Heart right ventricle (tissue), 16 donors: ENCODE results near the gene BACH1. TPM values are rescaled to one million over a fixed set of nuclear protein-coding genes. Genes with fewer than 3 reads are reported as not detected.

Experiments
- ATAC-seq, 8 donors: fragments of 200-7000 bp; cut with Tn5 transposase; one replicate each; pipeline ENCODE4 v1.9.1; 2020; ENCODE audit warnings: mild to moderate bottlenecking in 8 of 8, moderate library complexity in 8 of 8, moderate number of reproducible peaks in 1 of 8
- DNase-seq, 2 donors: peaks; one replicate each; pipeline ENCODE4 v3.0.0-alpha.2; 2020
- H3K27ac ChIP-seq, 10 donors: fragments of 200-600 bp; sonication (generic) in 2 of 10; one replicate each; pipeline versions ENCODE4 v1.5.0 to v1.8.0; 2020 to 2022; ENCODE audit warnings: mild to moderate bottlenecking in 3 of 10
- H3K27me3 ChIP-seq, 7 donors: fragments of 200-600 bp; one replicate each; pipeline ENCODE4 v1.8.0; 2021 to 2022; ENCODE audit warnings: mild to moderate bottlenecking in 2 of 7
- H3K36me3 ChIP-seq, 9 donors: fragments of 200-600 bp; sonication (generic) in 1 of 9; one replicate each; pipeline versions ENCODE4 v1.5.0 to v1.8.0; 2020 to 2022; ENCODE audit warnings: mild to moderate bottlenecking in 2 of 9
- H3K4me1 ChIP-seq, 9 donors: fragments of 200-600 bp; sonication (generic) in 1 of 9; one replicate each; pipeline versions ENCODE4 v1.5.0 to v1.8.0; 2020 to 2022; ENCODE audit warnings: mild to moderate bottlenecking in 4 of 9
- H3K4me3 ChIP-seq, 10 donors: fragments of 200-600 bp; sonication (generic) in 2 of 10; one replicate each; pipeline versions ENCODE4 v1.5.0 to v1.8.0; 2020 to 2022; ENCODE audit warnings: mild to moderate bottlenecking in 7 of 10, moderate library complexity in 2 of 10
- H3K9me3 ChIP-seq, 11 donors: fragments of 200-600 bp in 10 of 11; sonication (generic) in 2 of 11; one replicate each; pipeline versions ENCODE4 v1.5.0 to v1.8.0; 2013 to 2022; ENCODE audit warnings: mild to moderate bottlenecking in 2 of 11, control low read depth in 1 of 11, moderate library complexity in 1 of 11
- CTCF ChIP-seq, 9 donors: fragments of 200-600 bp; sonication (generic) in 2 of 9; IDR thresholded peaks; one replicate each; pipeline versions ENCODE4 v1.5.0 to v1.8.0; 2021 to 2022; ENCODE audit warnings: antibody characterized with exemption in 9 of 9, mild to moderate bottlenecking in 5 of 9, moderate library complexity in 1 of 9
- WGBS, 2 donors: extraction: QIAGEN DNeasy Blood & Tissue Kit; methylation state at CpG; one replicate each; pipeline ENCODE4 v1.1.7; 2013; ENCODE audit warnings: inconsistent platforms in 1 of 2; 5-methylcytosine and 5-hydroxymethylcytosine counted together
- intact Hi-C, 10 donors: fragments of 100-400 bp; cut with DNase I; formaldehyde crosslinking; loops; one replicate each; pipeline versions ENCODE4 v1.11.1 to v1.14.2; 2022
- polyA plus RNA-seq, 2 donors: library from polyadenylated mRNA; stranded (reverse); fragments of 200-250 nt; gene quantifications; one replicate each; pipeline ENCODE4 v1.2.3, GENCODE V29; 2013
- total RNA-seq, 10 donors: library from RNA; stranded (reverse); fragmentation: NEBNext Ultra II Directional in 3 of 10; extraction: Animal tissue kit (Norgen Biotek cat#: 25700) in 3 of 10; gene quantifications; one replicate each; pipeline versions ENCODE4 v1.2.1 to v1.2.4, GENCODE V29; 2021 to 2023
- donor health status: Arrhythmogenic right ventricular cardiomyopathy.
- donor health status: ischemic (EF 13 %, LVEDD 7.1; RV severe dilation, severe dysfunction).
- donor health status: healthy with polysubstance abuse.
- donor health status: DM: no; HTN: yes; CAD: no.
- donor health status: DM: no; HTN: no; CAD: no.
- donor health status: ischemic (EF 25% LVEDD 6.9; RV normal size, moderate dysfunction).
- donor health status: ischemic (EF 25% LVEDD 5.7; RV mildly dilated, moderate dysfunction).
- donor health status: healthy.
- donor health status: DM: yes; HTN: yes; CAD: no.
- donor health status: Ischemic cardiomyopathy.
- donor health status: ischemic (EF 35%, LVEDD 5.7; RV mildly dilated, moderate dysfunction).
- donor health status: nonischemic (EF 11% LVEDD 7.7; RV severe dilation, severe dysfunction).
- donor health status: DM: yes; HTN: yes; CAD: no.
- donor health status: PGD.
- donor health status: ischemic (EF 29% LVEDD 5.4; RV normal size, mild dysfunction).
- donor health status: nonischemic (EF 23%, LVEDD 6.1; RV moderate dilation, normal function).

The BACH1 gene
- total and polyA plus RNA-seq, 12 donors = 2.7 to 78.7 (median 44.5) TPM

- peaks cover 0 to 51% (median 16%) of the 10 kb centered on the region in 9 donors for H3K4me1 ChIP-seq
- H3K27ac ChIP-seq = no peak overlapping the region
- no peak for TF ChIP-seq CTCF (IDR thresholded peaks at IDR 0.05)
- H3K4me3 ChIP-seq = no peak overlapping the region
- WGBS, 2 donors = 94 to 95% methylated on average over 2 of the region's 2 CpGs
- H3K36me3 ChIP-seq = no peaks in the 10 kb centered on the region
- no peak for DNase-seq
- intact Hi-C loops = loop anchor here in 2 of 10 donors (10.0 kb wide), 2 partner anchors 109 to 119 kb away; no protein-coding TSS in a partner anchor
- no peak for ATAC-seq
- peaks cover 0 to 7% (median 0%) of the 10 kb centered on the region in 11 donors for H3K9me3 ChIP-seq
- no peaks in the 10 kb centered on the region for H3K27me3 ChIP-seq
Observed at GRCh38 chr21:29293495-29293894, 5.2 kb upstream of the BACH1 start.

- Histone ChIP-seq H3K27me3 (no peaks in the 10 kb centered on the region), H3K36me3 (no peaks in the 10 kb centered on the region), H3K4me3 (no peak overlapping the region), H3K9me3 (peaks cover 0 to 7% (median 0%) of the 10 kb centered on the region in 11 donors), H3K27ac (no peak overlapping the region), H3K4me1 (peaks cover 0 to 41% (median 11%) of the 10 kb centered on the region in 9 donors)
- intact Hi-C loops = loop anchor here in 6 of 10 donors (5.0 to 10.0 kb wide), 5 partner anchors 110 to 208 kb away; no protein-coding TSS in a partner anchor
- ATAC-seq (no peak), DNase-seq (no peak)
- no peak for TF ChIP-seq CTCF (IDR thresholded peaks at IDR 0.05)
- 92 to 95% methylated on average over 9 of the region's 9 CpGs for whole genome bisulfite sequencing, 2 donors
Observed at GRCh38 chr21:29295066-29295650, 3.6 kb upstream of the BACH1 start.

- H3K4me1 ChIP-seq = peaks cover 4 to 51% (median 19%) of the 10 kb centered on the region in 9 donors
- H3K9me3 ChIP-seq = peaks cover 0 to 7% (median 0%) of the 10 kb centered on the region in 11 donors
- no peak overlapping the region for H3K27ac ChIP-seq
- intact Hi-C loops = loop anchor here in 6 of 10 donors (5.0 to 10.0 kb wide), 5 partner anchors 112 to 209 kb away; no protein-coding TSS in a partner anchor
- H3K4me3 ChIP-seq = no peak overlapping the region
- WGBS, 2 donors = 86 to 93% methylated on average over 3 of the region's 3 CpGs
- no peaks in the 10 kb centered on the region for H3K36me3 ChIP-seq
- ATAC-seq (no peak), DNase-seq (no peak)
- no peaks in the 10 kb centered on the region for H3K27me3 ChIP-seq
- no peak for TF ChIP-seq CTCF (IDR thresholded peaks at IDR 0.05)
Observed at GRCh38 chr21:29296446-29296845, 2.3 kb upstream of the BACH1 start.

GRCh38 chr21:29297483-29298347 is 1.0 kb upstream of the BACH1 start:
- no peak for DNase-seq
- WGBS, 2 donors = 81 to 83% methylated on average over 27 of the region's 27 CpGs
- Histone ChIP-seq H3K4me3 (peak overlapping the region; percentile 51 to 88 (median 79)), H3K27me3 (no peaks in the 10 kb centered on the region), H3K4me1 (peaks cover 4 to 63% (median 32%) of the 10 kb centered on the region in 9 donors), H3K9me3 (peaks cover 0 to 7% (median 0%) of the 10 kb centered on the region in 11 donors), H3K27ac (peak overlapping the region in 8 of 10 donors; percentile 86 to 99 (median 95)), H3K36me3 (no peaks in the 10 kb centered on the region)
- ATAC-seq = no peak
- no peak for TF ChIP-seq CTCF (IDR thresholded peaks at IDR 0.05)
- intact Hi-C loops = loop anchor here in 6 of 10 donors (5.0 to 10.0 kb wide), 5 partner anchors 113 to 210 kb away; no protein-coding TSS in a partner anchor
